H1 (cell line): ENCODE results near the gene GLI1. TPM values are rescaled to one million over a fixed set of nuclear protein-coding genes. Genes with fewer than 3 reads are reported as not detected.

ENCODE experiments used
- ASH2L ChIP-seq: fragments of 200-600, 300-600 bp; sonication (generic); IDR thresholded peaks from one replicate; pipeline ENCODE4 v1.7.1; 2017; ENCODE audit warnings: low read length
- BRCA1 ChIP-seq: IDR thresholded peaks from 2 replicates; pipeline ENCODE4 v1.6.1; 2012; ENCODE audit warnings: low read depth, low read length, improper control_type of control experiment
- CBX5 ChIP-seq: fragments of 300-800, 300-1000 bp; sonication (generic); IDR thresholded peaks from 2 replicates; pipeline ENCODE4 v1.7.1; 2016; ENCODE audit warnings: antibody characterized with exemption, low read length, low read depth
- CBX8 ChIP-seq: fragments of 300-800, 300-1000 bp; sonication (generic); IDR thresholded peaks from 2 replicates; pipeline ENCODE4 v1.7.1; 2016; ENCODE audit warnings: low read depth, low read length, borderline replicate concordance
- CREB1 ChIP-seq: IDR thresholded peaks from 2 replicates; pipeline ENCODE4 v1.6.1; 2012; ENCODE audit warnings: inconsistent platforms
- FOSL1 ChIP-seq: IDR thresholded peaks from 2 replicates; pipeline ENCODE4 v1.6.1; 2011; ENCODE audit warnings: mild to moderate bottlenecking, low read depth, low read length, moderate library complexity; ENCODE audit not compliant: insufficient read depth
- GTF2F1 ChIP-seq: IDR thresholded peaks from 2 replicates; pipeline ENCODE4 v1.6.1; 2012; ENCODE audit warnings: low read depth, low read length, improper control_type of control experiment, borderline replicate concordance
- HDAC6 ChIP-seq: IDR thresholded peaks from one replicate; pipeline ENCODE4 v1.7.1; 2012; ENCODE audit warnings: low read depth, mild to moderate bottlenecking, inconsistent platforms, low read length, moderate library complexity
- RAD21 ChIP-seq, 2 experiments: IDR thresholded peaks in 1 of 2; conservative IDR thresholded peaks in 1 of 2; 2 replicates each; pipeline ENCODE4 v1.6.1; 2011; ENCODE audit warnings: low read depth in 2 of 2, low read length in 2 of 2, improper control_type of control experiment in 1 of 2, inconsistent platforms in 1 of 2, mild to moderate bottlenecking in 1 of 2, moderate library complexity in 1 of 2
- RBBP5 ChIP-seq: IDR thresholded peaks from 2 replicates; pipeline ENCODE4 v1.7.1; 2012; ENCODE audit warnings: low read depth, mild to moderate bottlenecking, inconsistent platforms, low read length, moderate library complexity, borderline replicate concordance
- RNF2 ChIP-seq: fragments of 200-900, 300-1000 bp; sonication (generic); IDR thresholded peaks from 2 replicates; pipeline ENCODE4 v1.7.1; 2016; ENCODE audit warnings: borderline replicate concordance, low read depth, mild to moderate bottlenecking, antibody characterized with exemption, low read length; ENCODE audit not compliant: poor library complexity, severe bottlenecking; ENCODE audit errors: missing control alignments
- RXRA ChIP-seq: IDR thresholded peaks from 2 replicates; pipeline ENCODE4 v1.6.1; 2011; ENCODE audit warnings: low read depth, mild to moderate bottlenecking, low read length, moderate library complexity; ENCODE audit not compliant: insufficient read depth
- SIRT6 ChIP-seq: IDR thresholded peaks from one replicate; pipeline ENCODE4 v1.7.1; 2012; ENCODE audit warnings: low read length, inconsistent platforms
- SP2 ChIP-seq: IDR thresholded peaks from 2 replicates; pipeline ENCODE4 v1.6.1; 2012; ENCODE audit warnings: mild to moderate bottlenecking, low read length, inconsistent platforms
- SUZ12 ChIP-seq: fragments of 200-600 bp; sonication (generic); IDR thresholded peaks from 2 replicates; pipeline ENCODE4 v1.6.1; 2012; ENCODE audit warnings: mild to moderate bottlenecking, inconsistent platforms, low read length, moderate library complexity, mixed read lengths
- TEAD4 ChIP-seq: IDR thresholded peaks from 2 replicates; pipeline ENCODE4 v1.6.1; 2012; ENCODE audit warnings: low read depth, low read length, inconsistent platforms, mixed read lengths
- USF2 ChIP-seq: IDR thresholded peaks from 2 replicates; pipeline ENCODE4 v1.6.1; 2011; ENCODE audit warnings: low read length, improper control_type of control experiment
- YY1 ChIP-seq: IDR thresholded peaks from 2 replicates; pipeline ENCODE4 v1.6.1; 2011; ENCODE audit warnings: low read depth, mild to moderate bottlenecking, low read length
- ZNF274 ChIP-seq: IDR thresholded peaks from 2 replicates; pipeline ENCODE4 v1.7.0; 2012; ENCODE audit warnings: low read length, borderline replicate concordance; ENCODE audit errors: extremely low read depth
- polyA plus RNA-seq, 7 experiments: library from polyadenylated mRNA; depleted of rRNA in 3 of 7; stranded (reverse) in 5 of 7; unstranded in 2 of 7; fragments of >200 nt in 5 of 7; fragments of 200-250 nt in 2 of 7; gene quantifications; 1 replicate in 5 of 7; 2 replicates in 1 of 7; 4 replicates in 1 of 7; pipeline versions ENCODE4 v1.2.1 to v1.2.3, GENCODE V29; 2011 to 2013; ENCODE audit warnings: missing spikeins in 2 of 7, mixed read lengths in 2 of 7
- total RNA-seq: library from RNA; stranded (reverse); fragmentation: NEBNext Ultra II Directional; extraction: Animal tissue kit (Norgen Biotek cat#: 25700); gene quantifications from 2 replicates; pipeline ENCODE4 v1.2.1, GENCODE V29; 2021

GLI1 gene
- total and polyA plus RNA-seq, 2 of the 8 experiments (the other 6 are each of a cell fraction or from before 2014, with no cell fraction given): 23.5 to 25.3 TPM

GRCh38 chr12:57461276-57461916 lies 1.8 kb downstream of the GLI1 start (continued):
- TF ChIP-seq TEAD4 (0 out of 2 replicates have a peak, but pooled peaks have one; percentile 35), RAD21 (IDR thresholded peaks at IDR 0.05 in 1 of 2, conservative IDR thresholded peaks at IDR 0.05 in 1 of 2; ENCODE audit: low read depth in 2 of 2, low read length in 2 of 2) (no peak), CREB1 (peak; percentile 86), ASH2L (peak; percentile 67), SIRT6 (no peak), USF2 (no peak), RBBP5 (peak; percentile 66; the same call in 1 of the 2 replicates), YY1 (no peak), CBX8 (no peak), HDAC6 (no peak), BRCA1 (no peak), CBX5 (no peak), RNF2 (no peak), RXRA (no peak), SP2 (no peak), ZNF274 (no peak), GTF2F1 (no peak), FOSL1 (no peak), SUZ12 (no peak)
